ENCODE measurements around the gene ERBB4.
"Not testable (repeated sequence)": the region's sequence is repeated elsewhere in the genome, so short reads cannot be mapped to it uniquely, and the experiment has no call there.

Gene ERBB4

GRCh38 chr2:212528106-212528856 is 10.3 kb downstream of the ERBB4 start:
- no peak for DNase-seq

GRCh38 chr2:212526059-212526458 is 12.5 kb downstream of the ERBB4 start:
- no peak for DNase-seq

- DNase-seq: no peak
These were observed 14.8 kb downstream of the ERBB4 start for GRCh38 chr2:212523756-212524155.

- DNase-seq: no peak
These were observed 18.3 kb downstream of the ERBB4 start for GRCh38 chr2:212520340-212520739.

- DNase-seq: no peak
These were observed 20.9 kb downstream of the ERBB4 start for GRCh38 chr2:212517693-212518092.

- DNase-seq: no peak
These were observed 33.0 kb downstream of the ERBB4 start for GRCh38 chr2:212505586-212505985.

GRCh38 chr2:212495046-212495445 is 43.6 kb downstream of the ERBB4 start:
- no peak for DNase-seq

GRCh38 chr2:212494418-212495020 is 44.1 kb downstream of the ERBB4 start:
- DNase-seq: no peak

- DNase-seq: no peak
These were observed 48.8 kb downstream of the ERBB4 start for GRCh38 chr2:212489719-212490346.

GRCh38 chr2:212488611-212489010 is 50.0 kb downstream of the ERBB4 start:
- no peak for DNase-seq

GRCh38 chr2:212484563-212485080 is 54.0 kb downstream of the ERBB4 start:
- DNase-seq: no peak

- DNase-seq: no peak
These were observed 58.2 kb downstream of the ERBB4 start for GRCh38 chr2:212480447-212480846.

- no peak for DNase-seq
These were observed 61.0 kb downstream of the ERBB4 start for GRCh38 chr2:212477571-212477970.

- DNase-seq: no peak
These were observed 65.4 kb downstream of the ERBB4 start for GRCh38 chr2:212473211-212473610.

- not testable (repeated sequence) for DNase-seq
These were observed 71.1 kb downstream of the ERBB4 start for GRCh38 chr2:212467551-212467950.

- DNase-seq: no peak
These were observed 73.1 kb downstream of the ERBB4 start for GRCh38 chr2:212465456-212465855.

GRCh38 chr2:212461708-212462107 is 76.9 kb downstream of the ERBB4 start:
- DNase-seq: not testable (repeated sequence)

GRCh38 chr2:212454149-212454548 is 84.5 kb downstream of the ERBB4 start:
- DNase-seq: no peak

GRCh38 chr2:212451786-212452231 is 86.8 kb downstream of the ERBB4 start:
- DNase-seq: no peak

- DNase-seq: no peak
These were observed 89.9 kb downstream of the ERBB4 start for GRCh38 chr2:212448698-212449097.

GRCh38 chr2:212441821-212442220 is 96.8 kb downstream of the ERBB4 start:
- no peak for DNase-seq

- no peak for DNase-seq
These were observed 97.5 kb downstream of the ERBB4 start for GRCh38 chr2:212441141-212441540.

GRCh38 chr2:212428681-212429478 is 109.7 kb downstream of the ERBB4 start:
- DNase-seq: no peak

All from NCI-H2107 (cell line).